ENCODE results near the gene ATG16L2. TPM values are rescaled to one million over a fixed set of nuclear protein-coding genes. Genes with fewer than 3 reads are reported as not detected.

The ATG16L2 gene
- total and polyA plus RNA-seq, 2 of the 4 experiments (the other 2 are of a cell fraction): 1.3 to 12.7 TPM

GRCh38 chr11:72771507-72771906 lies 42.7 kb upstream of the ATG16L2 start:
- Histone ChIP-seq H2BK120ac (ENCODE audit: low read depth, low read length) (peak overlapping the region; percentile 38), H3K27ac (ENCODE audit: insufficient read depth, low read length) (peak overlapping the region; percentile 8; the same call in 1 of the 2 replicates), H2BK15ac (ENCODE audit: low read depth, low read length) (peak overlapping the region; percentile 37; the same call in 1 of the 3 replicates), H3K9ac (ENCODE audit: low read depth, low read length) (peak overlapping the region; percentile 11; the same call in 1 of the 2 replicates), H4K5ac (ENCODE audit: low read depth, low read length) (no peak overlapping the region), H3K9me3 (ENCODE audit: control insufficient read depth, insufficient read depth, low read length) (no peaks in the 10 kb centered on the region), H2AFZ (replicated peaks; ENCODE audit: low read length, poor library complexity) (peak overlapping the region; percentile 84), H3K14ac (replicated peaks; ENCODE audit: low read depth, low read length) (peak overlapping the region; percentile 80), H3K79me1 (ENCODE audit: low read depth in 1 of 2, low read length in 2 of 2) (peaks cover 0 to 20% of the 10 kb centered on the region in 2 experiments; a peak in 2 of 4 replicates), H3K4me1 (ENCODE audit: control insufficient read depth, insufficient read depth, low read length) (peaks cover 28% of the 10 kb centered on the region), H3K36me3 (ENCODE audit: control insufficient read depth, insufficient read depth, low read length) (no peaks in the 10 kb centered on the region), H2AK5ac (ENCODE audit: low read depth, low read length) (peak overlapping the region; percentile 78), H4K91ac (ENCODE audit: insufficient read depth, low read depth, low read length) (peak overlapping the region; percentile 65), H3K9me1 (ENCODE audit: insufficient read depth, low read length) (peaks cover 8% of the 10 kb centered on the region; the same call in 1 of the 2 replicates), H3K4me3 (ENCODE audit: insufficient read depth, low read depth, low read length) (no peak overlapping the region), H4K20me1 (ENCODE audit: insufficient read depth, low read length) (peaks cover 13% of the 10 kb centered on the region), H3K18ac (ENCODE audit: low read depth, low read length) (peak overlapping the region; percentile 9; the same call in 1 of the 2 replicates), H3K23ac (ENCODE audit: low read depth, low read length) (peak overlapping the region; percentile 49; the same call in 1 of the 2 replicates), H3K56ac (ENCODE audit: extremely low read depth, insufficient read depth, low read length) (no peak overlapping the region), H4K8ac (ENCODE audit: low read depth in 2 of 2, low read length in 2 of 2) (peak overlapping the region in 1 of 2 experiments; percentile 36; a peak in 2 of 4 replicates), H2AK9ac (replicated peaks; ENCODE audit: low read depth, low read length, poor library complexity) (peak overlapping the region; percentile 61), H2BK20ac (ENCODE audit: low read depth, low read length) (no peak overlapping the region), H3K4me2 (ENCODE audit: low read depth, low read length) (peak overlapping the region; percentile 7; the same call in 1 of the 2 replicates), H2BK5ac (ENCODE audit: low read depth, low read length, poor library complexity, severe bottlenecking) (peak overlapping the region; percentile 21), H3K4ac (ENCODE audit: low read depth, low read length) (peak overlapping the region; percentile 69), H3K27me3 (ENCODE audit: control insufficient read depth, insufficient read depth, low read length) (no peaks in the 10 kb centered on the region)
- peak; percentile 17; the same call in 1 of the 2 replicates for TF ChIP-seq SMC3 (IDR thresholded peaks at IDR 0.05; ENCODE audit: low read depth, low read length)
- peak; percentile 45; the same call in 1 of the 2 replicates for TF ChIP-seq POLR2A (IDR thresholded peaks at IDR 0.05; ENCODE audit: low read depth, low read length)
- peak; percentile 86 for TF ChIP-seq FOS (IDR thresholded peaks at IDR 0.05; ENCODE audit: low read depth, low read length)
- peak; percentile 86 for TF ChIP-seq MAZ (IDR thresholded peaks at IDR 0.05; ENCODE audit: borderline replicate concordance, low read depth, low read length)
- no peak for TF ChIP-seq MAFK (IDR thresholded peaks at IDR 0.05; ENCODE audit: low read depth, low read length)
- peak; percentile 33 for TF ChIP-seq RCOR1 (IDR thresholded peaks at IDR 0.05; ENCODE audit: insufficient replicate concordance, low read length)
- TF ChIP-seq RFX5 (IDR thresholded peaks at IDR 0.05; ENCODE audit: low read depth, low read length): no peak
- 0 out of 2 replicates have a peak, but pooled peaks have one; percentile 9 for TF ChIP-seq RAD21 (IDR thresholded peaks at IDR 0.05; ENCODE audit: low read length)
- no peak for TF ChIP-seq NFE2L2 (IDR thresholded peaks at IDR 0.05; ENCODE audit: low read depth, low read length)
- ATAC-seq (ENCODE audit: low read depth) (peak; percentile 89), DNase-seq (peak; percentile 72)
- ChIA-PET CTCF (no interaction called here), POLR2A (ENCODE audit: unreplicated experiment) (no interaction called here)
- no TSS peak for BruUV-seq (replicated peaks)
- in situ Hi-C loops (cut with MboI; ENCODE audit: low sequenced_read_pairs): no loop called here
- intact Hi-C loops (cut with micrococcal nuclease): no loop called here
- WGBS, 2 experiments (ENCODE audit: extremely low coverage in 2 of 2, insufficient read length in 1 of 2): 0% methylated on average over 2 of the region's 4 CpGs; no CpG with 5 or more reads in 1 of the 2 experiments
- dilution Hi-C loops (cut with HindIII; ENCODE audit: low sequenced_read_pairs, unreplicated experiment): no loop called here

Measured in IMR-90 (cell line).